ENCODE measurements around the gene NAT14.
A peak's percentile ranks its signal among the peaks of the same experiment; 100 is the strongest.

The NAT14 gene

DNA sequence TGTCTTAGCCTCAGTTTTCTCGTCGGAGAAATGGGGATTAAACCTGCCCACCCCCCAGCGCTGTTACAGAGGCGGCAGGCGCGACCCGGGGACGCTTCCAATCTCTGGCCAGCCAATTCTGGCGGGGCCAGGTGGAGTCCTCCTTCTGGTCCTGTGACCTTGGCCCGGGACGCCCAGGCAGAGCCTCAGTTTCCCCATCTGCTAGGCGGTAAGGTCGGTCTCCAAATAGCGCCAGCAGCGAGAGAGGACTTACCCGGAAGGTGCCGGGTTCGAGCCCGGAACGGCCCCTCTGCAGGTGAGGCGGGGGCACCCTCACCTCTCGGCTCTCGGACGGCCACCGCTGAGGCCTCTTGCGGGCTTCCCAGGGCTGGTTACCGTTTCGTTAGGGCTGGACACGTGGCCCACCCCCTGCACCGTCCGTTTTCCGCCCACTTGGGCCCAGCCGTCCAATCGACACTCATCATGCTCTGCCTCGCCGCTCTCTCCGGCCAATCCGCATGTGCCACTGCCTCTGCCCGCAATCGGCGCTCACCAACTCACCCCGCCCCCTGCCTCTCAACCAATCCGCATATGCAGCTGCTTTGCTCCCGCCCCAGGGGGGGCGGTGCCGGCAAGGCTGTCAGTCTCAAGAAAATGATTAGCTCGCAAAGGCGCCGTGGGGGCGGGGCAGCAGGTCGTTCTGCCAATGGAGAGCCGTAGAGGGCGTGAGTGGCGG lies 23.6 kb upstream of the NAT14 start, which contains the start of gene ISOC2:
TSS of gene ISOC2 (minus strand) at position 384 of the 715 bp plus-strand sequence. CDS start 5,156 bp downstream, outside the sequence.
- Mint-ChIP-seq H3K36me3 (peaks cover 8% of the 10 kb centered on the region), H3K27ac (peak within 1 kb of the TSS; percentile 93), H3K9me3 (no peaks in the 10 kb centered on the region), H3K4me1 (peaks cover 36% of the 10 kb centered on the region), H3K4me3 (peak within 1 kb of the TSS; percentile 87)
- peak; percentile 98 to 100 for DNase-seq (ENCODE audit: low spot score in 2 of 2)
- peak; percentile 95 for ATAC-seq

DNA sequence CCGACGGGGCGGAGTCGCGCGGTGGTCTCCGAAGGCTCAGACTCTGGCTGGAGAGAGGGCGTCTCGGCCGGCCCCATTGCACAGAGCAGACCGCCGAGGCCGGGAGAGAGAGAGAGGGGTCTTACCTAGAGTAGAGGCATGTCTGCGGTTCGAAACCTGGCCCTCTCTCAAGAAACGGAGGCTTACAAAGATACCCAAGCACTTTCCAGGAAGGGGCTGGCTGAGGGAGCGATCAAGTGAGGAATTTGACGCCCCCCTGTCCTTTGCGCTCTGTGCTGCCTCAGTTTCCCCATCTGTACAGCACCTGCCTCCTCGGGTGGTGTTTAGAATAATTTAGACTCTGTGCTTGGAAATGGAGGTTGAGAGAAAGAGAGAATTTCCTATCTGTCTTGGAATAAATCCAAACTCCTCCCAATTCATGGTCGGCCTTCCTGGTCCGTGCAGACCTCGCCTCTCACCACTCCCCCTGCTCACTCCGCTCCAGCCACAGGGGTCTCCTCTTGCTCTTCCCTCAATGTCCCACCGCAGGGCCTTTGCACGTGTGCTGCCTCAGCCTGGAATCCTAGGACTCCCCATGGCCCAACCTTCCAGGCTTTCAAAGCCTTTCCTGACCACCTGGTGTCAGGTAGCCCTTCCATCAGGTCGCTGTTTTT lies 22.9 kb upstream of the NAT14 start:
- Mint-ChIP-seq H3K4me3 (peak overlapping the region; percentile 87), H3K27ac (peak overlapping the region; percentile 93), H3K36me3 (peaks cover 8% of the 10 kb centered on the region), H3K9me3 (no peaks in the 10 kb centered on the region), H3K4me1 (peaks cover 36% of the 10 kb centered on the region)
- ATAC-seq, result no peak
- no peak for DNase-seq (ENCODE audit: low spot score in 2 of 2)

DNA sequence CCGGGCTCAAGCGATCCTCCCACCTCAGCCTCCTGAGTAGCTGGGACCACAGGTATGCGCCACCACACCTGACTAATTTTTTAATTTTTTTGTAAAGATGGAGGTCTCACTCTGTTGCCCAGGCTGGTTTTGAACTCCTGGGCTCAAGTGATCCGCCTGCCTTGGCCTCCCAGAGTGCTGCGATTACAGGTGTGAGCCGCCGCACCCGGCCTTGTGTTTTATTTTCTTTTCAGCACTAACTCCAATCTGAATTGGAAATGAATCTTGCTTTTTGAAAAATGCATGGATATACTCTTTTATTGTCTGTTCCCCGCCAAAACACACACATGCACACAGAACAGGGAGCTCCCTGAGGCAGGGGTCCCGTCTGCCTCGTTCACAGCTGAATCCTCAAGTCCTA lies 22.3 kb upstream of the NAT14 start:
- peak overlapping the region; percentile 87 for H3K4me3 Mint-ChIP-seq
- H3K36me3 Mint-ChIP-seq, result peaks cover 8% of the 10 kb centered on the region
- DNase-seq (ENCODE audit: low spot score in 2 of 2), result no peak
- no peaks in the 10 kb centered on the region for H3K9me3 Mint-ChIP-seq
- H3K27ac Mint-ChIP-seq, result peak overlapping the region; percentile 93
- peaks cover 36% of the 10 kb centered on the region for H3K4me1 Mint-ChIP-seq
- ATAC-seq, result no peak

DNA sequence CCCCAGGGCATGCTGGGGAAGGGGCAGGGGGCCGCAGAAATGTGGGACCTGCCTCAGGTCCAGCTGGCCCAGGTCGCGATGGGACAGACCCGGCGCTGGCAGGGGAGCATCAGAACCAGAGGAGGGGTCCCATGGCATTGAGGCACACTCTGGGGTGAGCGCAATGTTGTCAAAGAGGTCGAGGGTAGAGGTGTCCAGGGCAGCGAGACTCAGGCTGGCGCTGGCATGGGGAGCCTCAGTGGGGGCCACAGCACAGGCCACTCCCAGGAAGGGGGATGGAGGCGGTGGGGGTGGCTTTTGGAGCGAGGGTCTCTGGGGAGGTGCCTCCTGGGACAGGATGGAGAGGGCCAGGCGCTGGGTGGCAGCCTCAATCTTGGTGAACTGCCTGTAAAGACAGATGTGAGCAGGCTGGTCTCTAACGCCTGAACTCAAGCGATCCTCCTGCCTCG lies 21.4 kb upstream of the NAT14 start:
- peaks cover 36% of the 10 kb centered on the region for H3K4me1 Mint-ChIP-seq
- peaks cover 8% of the 10 kb centered on the region for H3K36me3 Mint-ChIP-seq
- H3K27ac Mint-ChIP-seq, result no peak overlapping the region
- DNase-seq (ENCODE audit: low spot score in 2 of 2) (no peak), ATAC-seq (no peak)
- no peak overlapping the region for H3K4me3 Mint-ChIP-seq
- H3K9me3 Mint-ChIP-seq, result no peaks in the 10 kb centered on the region

DNA sequence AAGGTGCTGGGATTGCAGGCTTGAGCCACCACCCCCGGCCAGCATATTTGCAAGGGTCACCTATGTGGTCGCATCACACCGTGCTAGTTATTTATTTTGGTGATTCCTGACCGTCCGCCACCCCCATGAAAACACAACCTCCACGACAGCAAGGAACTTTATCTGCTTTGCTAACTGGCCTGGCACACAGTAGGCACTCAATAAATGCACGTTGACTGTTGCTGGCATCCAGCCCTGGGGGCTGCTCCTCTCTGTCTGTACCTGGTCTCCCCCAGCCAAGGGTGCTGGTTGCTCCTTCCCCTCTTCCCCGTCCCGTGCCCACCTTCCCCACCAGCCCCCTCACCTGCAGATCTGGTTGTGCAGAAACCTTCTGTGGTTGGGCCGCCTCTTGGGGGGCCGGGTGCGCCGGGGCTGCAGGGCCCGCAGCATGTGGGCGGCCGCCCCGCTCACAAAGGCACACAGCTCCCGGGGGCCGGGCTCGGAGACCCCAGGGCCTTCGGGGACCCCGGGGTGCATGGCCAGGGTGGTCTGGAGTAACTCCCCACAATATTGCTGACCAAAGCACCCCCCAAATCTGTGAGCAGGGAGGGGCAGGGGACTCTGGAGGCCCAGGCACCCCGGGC lies 20.8 kb upstream of the NAT14 start:
- H3K27ac Mint-ChIP-seq, result no peak overlapping the region
- H3K9me3 Mint-ChIP-seq, result no peaks in the 10 kb centered on the region
- DNase-seq (ENCODE audit: low spot score in 2 of 2) (no peak), ATAC-seq (no peak)
- peaks cover 8% of the 10 kb centered on the region for H3K36me3 Mint-ChIP-seq
- no peak overlapping the region for H3K4me3 Mint-ChIP-seq
- peaks cover 36% of the 10 kb centered on the region for H3K4me1 Mint-ChIP-seq

DNA sequence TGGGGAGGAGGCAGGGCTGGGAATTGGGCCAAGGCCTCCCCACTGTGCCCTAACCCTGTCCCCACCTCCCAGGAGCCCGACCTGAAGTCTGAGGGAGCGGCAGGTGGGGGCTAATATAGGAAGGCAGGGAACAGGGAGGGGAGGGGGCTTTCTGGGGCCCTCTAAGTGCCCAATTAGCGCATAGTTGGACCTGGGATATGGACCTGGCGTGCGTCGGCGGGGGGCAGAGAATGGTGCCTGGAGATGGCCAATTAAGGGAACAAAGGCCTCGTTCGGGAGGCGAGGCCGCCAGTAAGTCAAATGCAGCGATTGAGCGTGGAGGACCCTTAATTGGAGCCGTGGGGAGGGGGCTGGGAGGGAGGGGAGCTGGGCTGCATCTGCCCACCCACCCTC lies 20.3 kb upstream of the NAT14 start, which contains the start of gene C19orf85:
TSS of gene C19orf85 (minus strand) at position 90 of the 393 bp plus-strand sequence. CDS start 197 bp downstream, outside the sequence.
- H3K4me3 Mint-ChIP-seq, result no peak within 1 kb of the TSS
- ATAC-seq, result no peak
- peaks cover 34% of the 10 kb centered on the region for H3K4me1 Mint-ChIP-seq
- no peak within 1 kb of the TSS for H3K27ac Mint-ChIP-seq
- DNase-seq (ENCODE audit: low spot score in 2 of 2), result no peak
- H3K9me3 Mint-ChIP-seq, result no peaks in the 10 kb centered on the region
- H3K36me3 Mint-ChIP-seq, result peaks cover 8% of the 10 kb centered on the region

DNA sequence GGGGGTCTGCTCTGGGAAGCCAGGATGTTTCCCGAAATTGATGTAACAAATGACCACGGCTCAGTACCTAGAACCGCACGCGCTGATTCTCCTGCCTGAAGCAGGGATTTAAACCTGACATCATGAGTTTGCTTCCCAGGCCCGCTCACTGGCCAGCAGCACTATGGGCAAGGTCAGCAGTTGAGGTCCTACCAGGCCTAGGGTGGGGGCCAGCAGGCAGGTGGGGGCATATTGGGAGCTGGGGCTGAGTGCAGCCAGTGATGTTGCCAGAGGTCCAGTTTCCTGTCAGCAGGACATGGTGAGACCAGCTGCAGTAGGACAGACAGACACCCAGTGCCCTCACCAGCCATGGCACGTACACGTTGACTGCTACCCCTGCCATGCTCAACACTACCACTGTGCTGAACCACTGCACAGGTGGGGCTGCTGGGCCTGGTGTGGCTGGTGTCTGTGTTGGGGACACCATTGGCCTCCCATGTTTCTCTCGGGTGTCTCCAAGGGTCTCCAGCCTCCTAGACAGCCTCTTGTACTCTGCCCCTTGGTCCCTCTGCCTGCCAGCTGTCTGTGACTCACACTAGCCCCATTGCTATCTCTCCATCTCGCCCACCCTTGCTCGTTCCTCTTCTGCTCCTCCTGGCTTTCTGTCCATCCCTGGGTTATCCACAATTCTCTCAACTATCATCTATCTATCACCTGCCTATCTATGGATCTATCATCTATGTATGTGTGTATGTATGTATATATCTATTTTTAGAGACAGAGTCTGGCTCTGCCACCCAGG lies 19.3 kb upstream of the NAT14 start:
- H3K9me3 Mint-ChIP-seq, result no peaks in the 10 kb centered on the region
- ATAC-seq (no peak), DNase-seq (ENCODE audit: low spot score in 2 of 2) (no peak)
- H3K4me3 Mint-ChIP-seq, result no peak overlapping the region
- peaks cover 8% of the 10 kb centered on the region for H3K36me3 Mint-ChIP-seq
- no peak overlapping the region for H3K27ac Mint-ChIP-seq
- H3K4me1 Mint-ChIP-seq, result peaks cover 24% of the 10 kb centered on the region

DNA sequence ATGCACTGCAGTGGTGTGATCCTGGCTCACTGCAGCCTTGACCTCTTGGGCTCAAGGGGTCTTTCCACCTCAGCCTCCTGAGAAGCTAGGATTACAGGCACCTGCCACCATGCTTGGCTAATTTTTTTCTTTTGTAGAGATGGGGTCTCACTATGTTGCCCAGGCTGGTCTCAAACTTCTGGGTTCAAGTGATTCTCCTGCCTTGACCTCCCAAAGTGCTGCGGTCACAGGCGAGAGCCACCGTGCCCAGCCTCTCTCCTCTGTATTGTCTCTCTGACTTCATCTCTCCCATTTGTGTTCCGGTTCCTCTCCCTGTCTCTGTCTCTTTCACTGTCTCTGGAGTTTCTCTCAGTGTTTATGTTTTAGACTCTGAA lies 18.8 kb upstream of the NAT14 start:
- Mint-ChIP-seq H3K4me1 (peaks cover 19% of the 10 kb centered on the region), H3K9me3 (no peaks in the 10 kb centered on the region), H3K36me3 (peaks cover 8% of the 10 kb centered on the region), H3K4me3 (no peak overlapping the region), H3K27ac (no peak overlapping the region)
- DNase-seq (ENCODE audit: low spot score in 2 of 2) (no peak), ATAC-seq (no peak)

DNA sequence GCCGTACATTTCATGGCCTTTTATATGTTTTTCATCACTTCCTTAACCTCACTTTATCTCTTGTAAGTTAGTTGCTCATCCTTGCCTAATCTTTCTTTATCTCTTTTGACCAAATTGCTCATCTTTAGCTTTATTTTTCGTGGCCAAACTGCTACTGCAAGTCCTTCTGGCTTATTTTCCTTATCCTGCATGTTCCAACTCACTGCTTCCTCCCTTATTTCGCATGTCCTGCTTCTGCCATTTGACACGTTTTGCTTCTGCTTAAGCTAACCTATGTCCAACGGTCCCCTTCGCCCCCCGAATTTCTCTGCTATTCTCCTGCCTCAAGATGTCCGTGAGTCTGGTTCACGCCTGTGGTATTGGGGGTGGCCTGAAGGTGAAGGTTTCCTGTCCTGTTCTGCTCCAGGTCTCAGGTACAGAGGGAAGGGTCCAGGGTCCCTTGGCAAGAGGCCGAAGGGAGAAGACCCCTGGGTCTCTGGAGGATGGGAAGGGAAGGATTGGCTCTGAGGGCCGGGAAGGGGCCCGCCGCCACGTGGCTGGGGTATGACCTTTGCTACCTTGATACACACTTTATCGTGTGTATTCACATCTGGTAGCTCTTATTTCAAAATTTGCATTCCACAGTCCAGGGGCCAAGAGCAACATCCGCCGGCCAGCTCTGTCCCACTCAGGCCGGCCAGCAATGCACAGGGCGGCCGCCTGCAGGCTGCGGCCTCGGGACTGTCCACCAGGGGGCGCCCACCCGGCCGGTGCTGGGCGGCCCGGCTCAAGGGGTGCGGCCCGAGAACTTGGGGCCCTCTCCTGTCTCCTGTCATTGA lies 17.5 kb upstream of the NAT14 start:
- H3K9me3 Mint-ChIP-seq, result no peaks in the 10 kb centered on the region
- H3K4me3 Mint-ChIP-seq, result no peak overlapping the region
- H3K36me3 Mint-ChIP-seq, result no peaks in the 10 kb centered on the region
- ATAC-seq (peak; percentile 88), DNase-seq (ENCODE audit: low spot score in 2 of 2) (peak; percentile 84 to 87)
- H3K27ac Mint-ChIP-seq, result no peak overlapping the region
- H3K4me1 Mint-ChIP-seq, result peaks cover 7% of the 10 kb centered on the region

DNA sequence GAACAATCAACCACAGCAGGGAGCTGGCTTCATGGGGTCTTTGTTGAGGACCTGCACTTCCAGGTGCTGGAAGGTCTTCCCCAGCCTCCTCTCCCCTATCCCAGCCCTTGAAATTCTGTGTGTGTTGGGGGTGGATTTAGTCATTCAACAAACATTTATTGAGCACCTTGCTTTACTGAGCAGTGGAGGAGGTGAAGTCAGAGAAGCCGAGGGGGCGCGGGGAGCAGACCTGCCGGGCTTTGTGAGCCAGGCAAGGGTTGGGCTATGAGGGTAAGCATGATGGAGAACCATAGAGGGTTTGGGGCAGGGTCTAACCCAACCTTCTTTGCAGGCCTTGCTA lies 17.0 kb upstream of the NAT14 start:
- H3K9me3 Mint-ChIP-seq, result no peaks in the 10 kb centered on the region
- peaks cover 1% of the 10 kb centered on the region for H3K4me1 Mint-ChIP-seq
- H3K4me3 Mint-ChIP-seq, result no peak overlapping the region
- H3K36me3 Mint-ChIP-seq, result no peaks in the 10 kb centered on the region
- H3K27ac Mint-ChIP-seq, result no peak overlapping the region
- DNase-seq (ENCODE audit: low spot score in 2 of 2) (no peak), ATAC-seq (peak; percentile 22)

DNA sequence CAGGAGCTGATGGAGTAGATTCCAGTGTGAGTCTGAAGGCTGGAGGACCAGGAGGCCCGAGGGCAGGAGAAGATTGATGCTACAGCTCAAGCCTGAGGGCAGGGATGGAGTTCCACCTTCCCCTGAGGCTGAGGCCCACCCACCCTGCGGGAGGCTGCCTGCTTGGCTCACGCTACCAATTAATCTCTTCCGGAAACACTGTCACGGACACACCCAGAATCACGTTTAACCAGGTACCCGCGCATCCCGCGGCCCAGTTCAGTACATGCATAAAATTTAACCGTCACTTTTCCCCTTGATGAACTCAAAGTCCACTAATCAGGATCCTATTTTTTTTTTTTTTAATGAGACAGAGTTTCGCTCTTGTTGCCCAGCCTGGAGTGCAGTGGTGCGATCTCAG lies 13.7 kb upstream of the NAT14 start:
- Mint-ChIP-seq H3K4me3 (no peak overlapping the region), H3K36me3 (peaks cover 5% of the 10 kb centered on the region), H3K4me1 (no peaks in the 10 kb centered on the region), H3K27ac (no peak overlapping the region), H3K9me3 (no peaks in the 10 kb centered on the region)
- DNase-seq (ENCODE audit: low spot score in 2 of 2), result no peak
- ATAC-seq, result no peak

DNA sequence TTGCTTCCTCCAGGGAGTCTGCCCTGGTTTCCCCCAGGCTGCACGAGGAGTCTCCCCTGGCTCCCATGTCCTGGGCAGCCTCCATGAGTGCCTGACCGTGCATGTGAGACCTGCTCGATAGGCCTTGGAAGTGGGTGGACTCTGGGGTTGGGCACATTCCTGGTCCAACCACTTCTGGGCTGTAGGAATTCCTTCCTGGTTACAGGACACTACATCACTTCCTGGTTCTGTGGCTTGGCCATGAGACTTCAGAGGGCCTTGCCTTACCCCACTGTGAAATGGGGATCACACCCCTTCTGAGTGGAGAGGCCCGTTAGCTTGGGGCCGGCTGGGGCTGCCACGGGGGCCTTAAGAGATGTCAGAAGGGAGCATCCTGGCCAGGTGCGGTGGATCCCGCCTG lies 12.5 kb upstream of the NAT14 start:
- no peak for ATAC-seq
- Mint-ChIP-seq H3K4me3 (no peak overlapping the region), H3K9me3 (no peaks in the 10 kb centered on the region), H3K4me1 (peaks cover 6% of the 10 kb centered on the region), H3K36me3 (peaks cover 9% of the 10 kb centered on the region), H3K27ac (no peak overlapping the region)
- no peak for DNase-seq (ENCODE audit: low spot score in 2 of 2)

DNA sequence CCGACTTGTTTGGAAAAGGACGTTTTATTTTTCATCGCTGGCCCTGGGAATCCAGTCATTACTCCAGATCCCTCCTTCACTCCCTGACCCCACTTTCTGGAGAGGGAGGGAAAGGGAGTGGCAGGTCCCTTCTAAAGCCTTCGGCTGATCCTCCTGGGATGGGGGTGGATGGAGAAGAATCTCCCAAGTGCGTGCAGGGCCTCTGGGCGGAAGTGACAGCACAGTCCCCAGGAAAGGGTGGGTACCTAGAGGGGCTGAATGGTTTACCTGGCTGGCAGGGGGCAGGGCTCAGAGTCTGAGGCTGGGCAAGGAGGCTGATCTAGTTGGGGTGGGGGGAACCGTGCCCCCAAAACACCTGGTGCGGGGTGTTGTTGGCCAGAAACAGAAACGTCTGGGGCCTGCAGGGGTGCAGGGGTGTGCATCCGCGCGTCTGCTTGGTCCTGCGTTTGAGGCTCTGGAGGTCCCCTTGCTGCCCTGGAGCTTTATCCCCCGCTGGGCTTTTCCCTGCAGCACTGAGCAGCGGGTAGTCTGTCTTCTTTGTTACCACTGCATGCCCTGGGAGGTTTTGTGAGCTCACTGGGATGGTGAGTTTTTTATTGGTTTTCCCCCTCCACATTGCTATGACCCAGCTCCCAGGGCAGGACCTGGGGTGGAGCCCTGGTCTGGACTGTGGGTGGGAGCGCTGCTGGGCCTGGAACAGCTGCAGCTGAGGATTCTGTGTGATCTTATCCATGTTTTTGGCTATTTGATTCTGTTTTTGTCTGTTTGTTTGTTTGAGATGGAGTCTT lies 11.6 kb upstream of the NAT14 start:
- DNase-seq (ENCODE audit: low spot score in 2 of 2), result no peak
- ATAC-seq, result no peak
- Mint-ChIP-seq H3K4me1 (peaks cover 15% of the 10 kb centered on the region), H3K4me3 (no peak overlapping the region), H3K27ac (no peak overlapping the region), H3K36me3 (peaks cover 14% of the 10 kb centered on the region), H3K9me3 (no peaks in the 10 kb centered on the region)
